GM21360 (cell line): ENCODE measurements around the gene CXCL9.
A peak's percentile ranks its signal among the peaks of the same experiment; 100 is the strongest.
"Not testable (repeated sequence)": the region's sequence is repeated elsewhere in the genome, so short reads cannot be mapped to it uniquely, and the experiment has no call there.

Source experiments
- ATAC-seq: cut with Tn5 transposase; IDR thresholded peaks from one replicate; pipeline ENCODE4 v1.9.1; 2021; ENCODE audit warnings: mild to moderate bottlenecking, moderate library complexity; ENCODE audit not compliant: unreplicated experiment

Gene CXCL9

DNA sequence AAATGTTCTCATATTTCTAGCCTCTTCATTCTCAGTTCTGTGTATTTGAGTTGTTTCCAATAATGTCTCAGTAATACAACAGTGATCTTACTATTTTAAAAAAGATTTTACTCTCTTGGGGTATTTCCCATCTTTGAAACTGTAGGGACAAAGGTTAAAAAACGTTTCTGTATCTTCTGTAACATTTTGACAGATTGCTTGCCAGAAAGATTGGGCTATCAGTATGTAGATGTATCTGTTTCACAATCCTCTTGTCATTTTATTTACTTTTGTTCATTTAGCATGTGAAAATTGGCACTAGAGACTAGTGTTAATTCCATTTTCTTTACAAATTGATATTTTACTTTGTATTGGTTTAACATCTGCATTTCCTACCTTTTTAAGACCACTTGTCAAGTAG lies 6.2 kb upstream of the CXCL9 start:
- ATAC-seq: no peak

- ATAC-seq: no peak
Observed at GRCh38 chr4:76012388-76012801, 5.1 kb upstream of the CXCL9 start.

DNA sequence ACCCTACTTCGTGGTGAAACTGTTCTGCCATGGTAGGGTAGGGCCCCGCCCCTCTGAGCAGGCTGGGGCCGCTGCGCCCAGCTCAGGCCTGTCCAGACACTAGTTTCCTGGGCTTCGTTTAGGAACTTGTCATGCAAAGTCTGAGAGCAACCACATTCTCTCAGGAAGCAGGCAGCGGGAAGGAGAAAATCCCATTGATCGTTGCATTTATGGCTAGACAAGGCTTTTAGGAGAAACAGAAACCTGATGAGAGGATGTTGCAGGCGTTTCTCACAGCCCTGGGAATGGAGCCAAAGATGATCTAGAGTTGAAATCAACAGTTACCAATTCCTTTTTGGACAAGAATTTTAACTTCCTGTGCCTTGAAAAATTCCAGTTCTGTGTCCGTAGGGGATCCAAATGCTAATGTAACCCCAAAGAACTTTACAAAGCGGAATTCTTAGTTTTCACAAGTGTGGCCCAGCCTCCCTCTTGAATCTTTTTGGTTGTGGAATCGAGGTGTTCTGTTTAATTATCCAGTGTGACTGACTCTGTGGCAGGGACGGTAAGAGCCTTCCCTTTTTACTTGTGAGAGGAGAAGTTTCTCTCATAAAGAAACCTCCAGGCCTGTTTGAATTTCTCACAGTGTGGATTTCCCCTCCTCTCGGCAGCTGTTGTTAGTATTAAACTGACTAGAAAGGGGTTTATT lies 4.5 kb upstream of the CXCL9 start:
- peak; percentile 58 for ATAC-seq

DNA sequence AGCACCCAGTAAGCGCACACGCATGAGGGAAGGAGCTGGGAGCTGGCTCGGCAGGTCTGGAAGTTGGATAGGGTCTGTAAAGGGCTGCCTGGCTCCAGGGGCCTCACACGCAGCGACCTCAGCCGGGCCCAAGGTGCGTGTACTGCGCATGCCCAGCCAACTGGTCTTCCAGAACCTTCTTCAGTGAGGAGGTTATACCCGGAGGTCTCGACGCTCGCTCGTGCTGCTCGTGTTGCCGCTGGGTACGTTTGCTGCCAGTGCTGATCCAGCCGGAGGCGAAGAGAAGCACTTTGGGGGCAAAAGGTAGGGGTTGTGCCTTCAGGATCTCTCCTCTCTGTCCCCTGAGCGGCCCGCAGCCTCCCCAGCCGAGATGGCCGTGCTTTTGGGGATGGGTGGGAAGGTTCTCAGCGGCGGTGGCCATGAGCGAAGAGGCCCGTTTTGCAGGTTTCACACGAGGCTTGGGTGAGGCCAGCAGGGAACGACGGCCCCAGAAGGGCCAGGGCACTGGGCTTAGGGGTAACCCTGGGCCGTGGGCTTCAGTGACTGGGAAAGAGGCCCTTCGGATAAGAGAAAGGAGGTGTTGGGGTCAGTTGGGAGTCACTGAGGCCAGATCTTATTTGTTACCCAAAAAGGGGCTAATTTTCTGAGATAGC lies 3.8 kb upstream of the CXCL9 start:
- ATAC-seq: no peak

GRCh38 chr4:76010576-76010975 lies 3.3 kb upstream of the CXCL9 start:
- no peak for ATAC-seq

GRCh38 chr4:76009311-76009710 lies 2.0 kb upstream of the CXCL9 start:
- ATAC-seq: no peak

- no peak for ATAC-seq
Observed at GRCh38 chr4:76003620-76004019, 3.7 kb downstream of the CXCL9 start.

GRCh38 chr4:76003035-76003434 lies 4.3 kb downstream of the CXCL9 start:
- no peak for ATAC-seq

DNA sequence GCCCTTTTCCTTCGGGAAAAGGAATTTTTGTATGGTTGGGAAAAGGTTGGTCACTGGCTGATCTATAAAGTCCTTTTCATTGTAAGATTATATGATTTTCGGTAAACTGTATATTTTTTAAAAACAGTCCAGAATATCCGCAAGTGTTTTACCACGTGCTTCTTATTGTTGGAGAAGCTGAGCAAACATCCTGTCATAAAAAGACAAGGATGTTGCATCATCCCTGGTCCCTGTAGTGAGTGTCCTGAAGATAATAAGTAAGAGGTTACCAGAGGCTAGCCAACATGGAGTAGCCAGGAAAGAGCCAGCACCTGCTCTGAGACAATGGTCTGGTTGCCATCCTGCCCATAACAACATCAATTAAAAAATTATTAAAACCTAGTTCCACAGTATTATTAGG lies 5.1 kb downstream of the CXCL9 start:
- no peak for ATAC-seq

- ATAC-seq: no peak
Observed at GRCh38 chr4:76001700-76002099, 5.6 kb downstream of the CXCL9 start.

- no peak for ATAC-seq
Observed at GRCh38 chr4:76000279-76000678, 7.0 kb downstream of the CXCL9 start.

- ATAC-seq: not testable (repeated sequence)
Observed at GRCh38 chr4:75998525-75999147, 8.7 kb downstream of the CXCL9 start.

GRCh38 chr4:75997946-75998345 lies 9.4 kb downstream of the CXCL9 start:
- no peak for ATAC-seq

- ATAC-seq: no peak
Observed at GRCh38 chr4:75997081-75997480, 10.2 kb downstream of the CXCL9 start.

DNA sequence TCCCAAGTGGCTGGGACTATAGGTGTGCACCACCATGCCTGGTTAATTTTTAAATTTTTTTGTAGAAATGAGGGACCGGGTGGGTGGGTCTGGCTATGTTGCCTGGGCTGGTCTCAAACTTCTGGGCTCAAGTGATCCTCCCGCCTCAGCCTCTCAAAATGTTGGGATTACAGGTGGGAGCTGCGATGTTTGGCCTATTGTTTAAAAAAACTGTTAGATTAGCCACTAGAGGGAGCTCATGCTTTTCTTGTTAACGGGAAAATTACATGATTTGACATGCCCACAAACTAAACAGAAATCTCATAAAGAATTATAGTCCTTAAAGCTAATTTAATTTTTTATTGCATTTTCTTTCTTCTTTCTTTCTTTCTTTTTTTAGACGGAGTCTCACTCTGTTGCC lies 11.6 kb downstream of the CXCL9 start:
- ATAC-seq: no peak

DNA sequence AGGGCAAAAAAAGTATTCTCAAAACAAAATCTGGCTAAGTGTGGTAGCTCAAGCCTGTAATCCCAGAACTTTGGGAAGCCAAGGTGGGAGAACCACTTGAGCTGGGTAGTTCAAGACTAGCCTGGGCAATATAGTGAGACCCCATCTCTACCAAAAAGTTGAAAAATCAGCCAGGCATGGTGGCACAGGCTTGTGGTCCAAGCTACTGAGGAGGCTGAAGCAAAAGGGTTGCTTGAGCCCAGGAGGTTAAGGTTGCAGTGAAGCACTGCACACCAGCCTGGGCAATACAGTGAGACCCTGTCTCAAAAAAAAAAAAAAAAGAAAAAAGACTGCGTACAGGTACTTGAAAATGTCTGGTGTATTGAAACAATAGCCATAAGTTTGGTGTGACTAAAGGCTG lies 14.8 kb downstream of the CXCL9 start:
- no peak for ATAC-seq

- ATAC-seq: no peak
Observed at GRCh38 chr4:75989846-75990528, 17.3 kb downstream of the CXCL9 start.

GRCh38 chr4:75985116-75985515 lies 22.2 kb downstream of the CXCL9 start:
- ATAC-seq: no peak

DNA sequence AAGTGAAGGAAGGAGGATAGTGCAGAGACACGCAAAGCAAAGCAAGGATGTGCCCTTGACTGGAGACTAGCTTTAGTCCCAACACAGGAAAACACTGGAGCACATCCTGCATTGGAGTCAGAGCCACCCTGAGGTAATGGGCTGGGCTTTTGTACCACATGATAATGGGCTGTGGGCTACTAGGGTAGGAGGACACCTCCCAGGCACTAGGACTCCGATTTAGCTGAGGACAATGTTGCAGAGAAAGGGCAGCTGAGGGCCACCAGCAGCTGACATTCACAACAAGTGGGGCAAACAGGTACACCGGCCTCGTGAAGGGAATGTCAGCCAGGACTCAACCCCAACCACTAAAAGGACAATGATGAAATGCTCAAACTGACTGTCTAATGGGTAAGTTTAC lies 26.7 kb downstream of the CXCL9 start:
- no peak for ATAC-seq

DNA sequence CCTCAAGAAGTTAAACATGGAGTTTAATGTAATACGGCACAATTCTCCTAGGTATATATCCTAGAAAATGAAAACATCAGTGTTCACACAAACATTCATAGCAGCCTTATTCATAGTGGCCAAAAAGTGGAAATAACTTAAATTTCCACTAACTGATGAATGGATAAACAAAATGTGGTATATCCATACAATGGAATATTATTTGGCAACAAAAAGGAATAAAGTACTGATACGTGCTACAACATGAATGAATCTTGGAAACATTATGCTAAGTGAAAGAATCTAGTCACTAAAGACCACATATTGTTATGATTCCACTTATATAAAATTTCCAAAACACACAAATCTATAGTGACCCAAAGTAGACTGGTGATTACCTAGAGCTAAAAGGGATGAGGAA lies 31.1 kb downstream of the CXCL9 start:
- no peak for ATAC-seq

GRCh38 chr4:75973766-75974165 lies 33.5 kb downstream of the CXCL9 start:
- no peak for ATAC-seq

- no peak for ATAC-seq
Observed at GRCh38 chr4:75968084-75968483, 39.2 kb downstream of the CXCL9 start.
